Activated gamma-delta T cell (primary cell): ENCODE results near the gene ZNF512.
"Not testable (repeated sequence)": the region's sequence is repeated elsewhere in the genome, so short reads cannot be mapped to it uniquely, and the experiment has no call there.

Experiments used
- DNase-seq: peaks from one replicate; lab custom pipeline; 2025; lab: John Stamatoyannopoulos, UW

ZNF512 gene

GRCh38 chr2:27582129-27582694 lies 630 bp upstream of the ZNF512 start:
- DNase-seq: no peak

DNA sequence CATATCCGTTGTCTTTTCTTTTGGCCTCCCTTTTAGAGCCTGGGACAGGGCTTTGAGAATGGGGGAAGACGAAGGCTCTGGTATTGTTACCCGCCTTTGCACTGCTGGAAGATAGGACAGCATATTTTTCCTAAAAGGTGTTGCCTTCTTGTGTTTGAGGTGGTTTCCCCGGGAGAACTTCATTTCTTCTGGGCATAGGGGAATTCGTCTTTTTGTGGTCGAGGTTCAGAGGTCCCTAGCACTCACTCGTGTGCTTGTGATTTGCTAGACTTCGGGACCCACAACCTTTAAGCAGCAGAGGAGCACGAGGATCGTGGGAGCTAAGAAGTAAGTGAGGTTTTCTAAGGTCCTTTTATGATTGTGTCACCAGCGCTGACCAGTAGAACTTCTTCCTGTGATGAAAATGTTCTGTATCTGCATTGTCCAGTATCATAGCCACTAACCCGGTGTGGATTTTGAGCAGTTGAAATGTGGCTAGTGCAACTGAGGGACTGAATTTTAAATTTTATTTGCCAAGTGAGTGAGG lies 611 bp downstream of the ZNF512 start:
- DNase-seq: no peak

DNA sequence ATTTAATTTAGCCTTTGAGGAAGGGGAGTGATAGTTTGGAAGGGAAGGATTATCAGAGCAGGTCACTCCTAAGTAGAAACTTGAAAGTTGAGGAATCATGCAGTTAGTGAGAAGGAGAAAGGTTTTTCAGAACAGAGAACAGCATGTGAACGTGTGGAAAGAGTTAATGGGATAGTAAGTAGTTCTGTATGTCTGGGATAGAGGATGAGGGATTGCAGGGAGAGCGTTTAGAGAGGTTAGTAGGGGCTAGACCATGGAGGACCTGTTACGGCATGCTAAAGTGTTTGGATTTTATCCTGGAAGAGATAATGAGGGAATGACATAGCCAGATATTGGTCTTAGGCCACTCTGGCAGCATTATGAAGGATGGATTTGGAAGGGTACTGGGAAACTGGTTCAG lies 1.8 kb downstream of the ZNF512 start:
- no peak for DNase-seq

GRCh38 chr2:27587025-27587424 lies 4.2 kb downstream of the ZNF512 start:
- no peak for DNase-seq

- no peak for DNase-seq
Measured at GRCh38 chr2:27588308-27588707, 5.5 kb downstream of the ZNF512 start.

DNA sequence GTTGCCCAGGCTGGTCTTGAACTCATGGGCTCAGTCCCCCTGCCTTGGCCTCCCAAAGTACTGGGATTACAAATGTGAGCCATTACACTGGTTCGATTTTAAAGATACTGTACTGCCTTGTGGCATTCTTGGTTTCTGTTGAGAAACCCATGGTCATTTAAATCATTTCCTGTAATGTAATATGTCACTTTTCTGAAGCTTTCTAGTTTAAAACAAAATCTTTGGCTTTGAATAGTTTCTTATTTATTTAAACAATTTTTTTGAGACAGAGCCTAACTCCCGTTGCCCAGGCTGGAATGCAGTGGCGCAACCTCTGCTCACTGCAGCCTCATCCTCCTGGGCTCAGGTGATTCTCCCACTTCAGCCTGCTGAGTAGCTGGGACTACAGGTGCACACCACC lies 8.9 kb downstream of the ZNF512 start:
- no peak for DNase-seq

- DNase-seq: no peak
Measured at GRCh38 chr2:27593240-27593639, 10.4 kb downstream of the ZNF512 start.

- peak; percentile 20 for DNase-seq
Measured at GRCh38 chr2:27594020-27594703, 11.3 kb downstream of the ZNF512 start.

DNA sequence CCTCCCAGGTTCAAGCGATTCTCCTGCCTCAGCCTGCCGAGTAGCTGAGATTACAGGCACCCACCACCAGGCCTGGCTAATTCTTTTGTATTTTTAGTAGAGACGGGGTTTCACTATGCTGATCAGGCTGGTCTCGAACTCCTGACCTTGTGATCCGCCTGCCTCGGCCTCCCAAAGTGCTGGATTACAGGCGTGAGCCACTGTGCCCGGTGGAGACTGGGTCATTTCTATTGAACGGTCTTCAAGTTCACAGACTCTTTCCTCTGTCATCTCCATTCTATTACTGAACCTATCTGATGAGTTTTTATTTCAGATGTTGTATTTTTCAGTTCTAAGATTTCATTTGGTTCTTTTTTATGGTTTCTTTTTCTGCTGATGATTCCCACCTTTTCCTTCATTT lies 12.6 kb downstream of the ZNF512 start:
- not testable (repeated sequence) for DNase-seq

DNA sequence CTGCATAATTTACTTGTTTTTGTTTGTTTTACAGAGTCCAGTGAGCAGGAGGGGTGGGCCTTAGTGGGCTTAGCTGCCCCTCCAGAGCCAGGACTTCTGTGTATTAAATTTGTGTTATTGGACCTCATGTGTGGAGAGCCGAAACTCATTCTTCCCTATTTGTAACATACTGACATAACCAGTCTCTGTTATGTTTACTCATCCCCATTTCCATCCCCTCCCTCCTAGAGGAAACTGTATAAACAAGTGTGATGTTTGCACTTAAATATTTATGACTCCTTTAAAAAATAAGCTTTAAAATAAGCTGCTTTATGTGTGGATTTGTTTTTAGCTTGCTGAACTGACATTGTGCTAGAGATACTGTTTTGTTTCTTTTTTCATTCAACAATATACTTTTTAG lies 13.8 kb downstream of the ZNF512 start:
- no peak for DNase-seq

DNA sequence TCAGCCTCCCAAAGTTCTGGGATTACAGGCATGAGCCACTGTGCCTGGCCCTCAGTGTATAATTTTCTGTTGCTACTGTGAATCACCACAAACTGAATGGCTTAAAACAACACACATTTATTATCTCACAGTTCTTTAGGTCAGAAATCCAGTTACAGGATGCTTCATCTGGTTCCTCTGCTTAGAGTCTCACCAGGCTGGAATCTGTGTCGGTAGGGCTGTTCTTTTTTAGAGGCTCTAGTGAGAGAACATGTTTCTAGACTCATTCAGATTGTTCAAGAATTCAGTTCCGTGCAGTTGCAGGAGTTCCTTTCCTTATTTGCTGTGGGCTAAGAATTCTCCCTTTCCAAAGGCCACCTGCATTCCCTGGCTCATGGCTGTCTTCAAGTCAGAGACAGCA lies 23.8 kb downstream of the ZNF512 start:
- no peak for DNase-seq

- DNase-seq: no peak
Measured at GRCh38 chr2:27613985-27614384, 31.1 kb downstream of the ZNF512 start.

DNA sequence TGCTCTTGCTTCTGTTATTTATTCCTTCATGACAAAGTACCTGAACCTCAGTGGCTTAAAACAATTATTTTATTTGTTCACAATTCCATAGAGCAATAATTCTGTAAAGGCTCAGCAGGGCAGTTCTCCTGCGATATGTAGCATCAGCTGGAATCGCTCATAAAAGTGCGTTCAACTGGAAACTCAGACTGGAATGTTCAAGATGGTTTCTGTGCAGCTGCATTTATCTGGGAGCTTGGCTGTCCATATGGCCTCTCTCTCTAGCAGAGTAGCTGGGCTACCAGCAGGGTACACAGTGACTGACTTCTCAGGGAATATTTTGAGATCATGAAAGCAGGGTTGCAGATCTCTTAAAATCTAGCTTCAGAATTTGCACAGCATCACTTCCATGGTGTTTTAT lies 32.5 kb downstream of the ZNF512 start:
- DNase-seq: no peak

DNA sequence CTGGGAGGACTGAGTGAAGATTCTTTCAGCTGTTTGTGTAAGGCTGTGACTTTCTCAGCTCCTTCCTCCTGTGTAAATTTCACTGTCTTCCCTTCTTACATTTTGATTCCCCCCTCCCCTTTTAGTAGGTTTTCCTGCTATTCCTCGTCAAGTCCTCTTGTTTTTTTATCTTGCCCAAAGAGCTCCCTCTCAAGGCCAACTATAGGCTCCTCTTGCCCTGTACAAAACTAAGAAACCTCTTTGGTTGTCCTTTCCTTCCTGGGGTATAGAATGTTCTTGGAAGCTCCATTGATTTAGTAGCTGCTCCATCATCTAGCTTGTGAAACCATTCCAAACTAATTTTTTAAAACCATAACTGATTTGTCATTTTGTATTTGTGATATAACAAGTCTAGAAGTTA lies 38.7 kb downstream of the ZNF512 start:
- DNase-seq: no peak

DNA sequence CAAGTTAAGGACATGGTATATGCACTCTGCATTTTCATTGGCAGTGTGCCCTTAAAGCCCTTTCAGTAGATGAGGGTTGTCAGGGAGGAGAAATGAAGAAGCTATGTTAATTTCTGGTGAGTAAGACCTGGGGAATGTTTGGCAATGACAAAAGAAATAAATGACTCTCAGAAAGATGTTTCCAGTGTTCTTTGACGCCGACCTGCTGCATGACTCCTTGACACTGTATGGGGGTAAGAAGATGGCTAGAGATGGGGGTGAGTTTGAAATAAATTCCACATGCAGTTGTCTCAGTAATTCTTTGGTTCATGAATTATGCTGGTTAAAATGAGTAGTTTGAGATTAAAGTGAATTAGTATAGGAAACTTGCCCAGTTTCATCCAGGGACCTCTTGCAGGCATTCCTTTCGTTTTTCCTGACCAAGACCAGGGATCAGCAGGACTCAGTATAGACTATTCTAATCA lies 40.1 kb downstream of the ZNF512 start:
- no peak for DNase-seq

GRCh38 chr2:27624943-27625342 lies 42.1 kb downstream of the ZNF512 start:
- no peak for DNase-seq

DNA sequence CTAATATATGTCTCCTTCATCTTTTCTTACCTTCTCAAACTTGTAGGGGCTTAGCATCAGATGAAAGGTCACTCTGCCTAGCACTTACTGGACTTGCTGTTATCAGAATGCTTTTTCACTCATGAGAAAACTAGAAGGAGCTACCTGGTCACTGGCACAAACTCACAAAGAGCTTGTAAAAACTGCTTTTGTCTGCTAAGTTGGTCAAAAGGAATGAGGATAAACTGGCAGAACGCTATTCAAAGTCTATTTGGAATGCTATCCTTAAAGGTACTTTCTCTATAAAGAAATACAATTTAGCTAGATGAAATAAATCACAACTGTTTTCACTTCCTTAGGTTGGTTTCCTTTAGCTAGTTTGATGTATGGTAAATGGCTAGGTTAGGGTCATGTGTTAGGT lies 43.5 kb downstream of the ZNF512 start:
- not testable (repeated sequence) for DNase-seq

GRCh38 chr2:27626921-27627320 lies 44.1 kb downstream of the ZNF512 start:
- not testable (repeated sequence) for DNase-seq

GRCh38 chr2:27627963-27628766 lies 45.3 kb downstream of the ZNF512 start:
- DNase-seq: no peak

DNA sequence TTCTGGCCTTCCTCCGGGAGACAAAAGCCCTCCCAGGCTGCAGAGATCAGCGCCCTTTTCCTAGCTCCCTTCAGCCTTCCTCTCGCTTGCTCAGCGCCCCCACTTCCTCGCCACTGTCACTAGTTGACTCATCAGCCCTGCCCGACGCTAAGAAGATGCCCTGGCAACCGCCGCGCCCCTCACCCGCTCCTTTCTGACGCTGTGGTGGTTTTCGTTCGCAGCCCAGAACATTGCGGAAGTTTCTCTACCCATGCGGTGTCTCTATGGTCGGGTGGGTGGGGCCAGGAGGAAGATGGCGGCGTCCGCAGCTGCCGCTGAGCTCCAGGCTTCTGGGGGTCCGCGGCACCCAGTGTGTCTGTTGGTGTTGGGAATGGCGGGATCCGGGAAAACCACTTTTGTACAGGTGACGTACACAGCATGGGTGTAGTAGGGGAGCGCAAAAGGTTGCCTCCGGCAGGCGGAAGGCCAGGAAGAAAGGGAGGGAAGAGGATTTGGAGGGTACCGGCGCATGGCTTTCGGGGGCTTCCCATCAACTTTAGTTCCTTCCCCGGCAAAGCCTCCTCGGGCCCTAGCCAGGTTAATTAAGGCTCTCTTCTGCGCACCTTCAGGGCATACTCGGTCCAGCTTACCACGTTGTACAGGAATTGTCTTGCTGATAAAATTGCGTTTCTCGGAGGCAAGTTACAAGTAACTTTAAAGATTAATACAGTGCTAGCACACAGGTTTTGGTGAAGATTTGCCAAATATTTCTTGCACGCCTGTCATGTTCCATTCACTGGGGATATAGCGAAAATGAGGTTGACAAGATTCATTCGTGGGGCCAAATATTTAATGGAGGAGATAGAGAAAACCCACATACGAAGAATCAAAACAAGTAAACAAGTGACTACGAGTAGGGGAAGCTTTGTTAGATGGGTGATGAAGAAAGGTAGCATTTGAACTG lies 46.2 kb downstream of the ZNF512 start, which contains the start of the genes CCDC121 and GPN1:
Gene CCDC121 (minus strand): TSS at position 246 of the 943 bp plus-strand sequence. CDS start 1,213 bp downstream, outside the sequence.
Gene GPN1 (plus strand): TSS at position 284 of the 943 bp plus-strand sequence. CDS start 9 bp downstream, at position 293.
- DNase-seq: peak; percentile 83

DNA sequence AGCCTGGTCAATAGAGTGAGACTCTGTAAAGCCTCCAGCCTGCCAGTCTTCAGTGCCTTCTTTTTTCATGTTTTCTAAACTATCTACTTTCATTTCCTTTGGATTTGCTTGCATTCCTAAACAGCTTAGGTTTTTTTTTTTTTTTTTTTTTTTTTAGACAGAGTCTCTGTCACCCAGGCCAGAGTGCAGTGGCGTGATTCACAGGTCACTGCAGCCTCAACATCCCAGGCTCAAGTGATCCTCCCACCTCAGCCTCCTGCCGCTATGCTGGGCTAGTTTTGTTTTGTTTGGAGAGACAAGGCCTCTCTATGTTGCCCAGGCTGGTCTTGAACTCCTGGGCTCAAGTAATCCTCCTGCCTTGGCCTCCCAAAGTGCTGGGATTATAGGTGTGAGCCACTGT lies 47.4 kb downstream of the ZNF512 start:
- DNase-seq: not testable (repeated sequence)
